Esophagus muscularis mucosa (tissue), 4 donors: Measurements from ENCODE around the gene EBF3. TPM values are rescaled to one million over a fixed set of nuclear protein-coding genes. Genes with fewer than 3 reads are reported as not detected.

ENCODE experiments used
- DNase-seq: peaks from one replicate; pipeline ENCODE4 v3.0.0-alpha.2; 2017; ENCODE audit errors: extremely low spot score
- H3K27ac ChIP-seq, 4 donors: fragments of 200-600 bp; sonication (generic); replicated peaks in 1 of 4; 1 replicate in 3 of 4; 2 replicates in 1 of 4; pipeline ENCODE4 v1.5.1; 2016 to 2019; ENCODE audit warnings: mild to moderate bottlenecking in 1 of 4
- H3K27me3 ChIP-seq, 4 donors: fragments of 200-600 bp; sonication (generic); one replicate each; pipeline versions ENCODE4 v1.5.1 to v1.6.0; 2016 to 2019
- H3K36me3 ChIP-seq, 4 donors: fragments of 200-600 bp; sonication (generic); one replicate each; pipeline ENCODE4 v1.5.1; 2016 to 2019
- H3K4me1 ChIP-seq, 4 donors: fragments of 200-600 bp; sonication (generic); one replicate each; pipeline ENCODE4 v1.5.1; 2016 to 2019
- H3K4me3 ChIP-seq, 4 donors: fragments of 200-600 bp; sonication (generic); 1 replicate in 2 of 4; 2 replicates in 2 of 4; pipeline ENCODE4 v1.5.1; 2016 to 2019; ENCODE audit warnings: mild to moderate bottlenecking in 4 of 4, moderate library complexity in 1 of 4
- H3K9me3 ChIP-seq, 4 donors: fragments of 200-600 bp; sonication (generic); 1 replicate in 3 of 4; 2 replicates in 1 of 4; pipeline ENCODE4 v1.5.1; 2016 to 2019
- EP300 ChIP-seq: sonication (generic); formaldehyde crosslinking; IDR thresholded peaks from one replicate; pipeline ENCODE4 v1.6.1; 2017; ENCODE audit warnings: antibody characterized with exemption
- POLR2A ChIP-seq: fragments of 450-650 bp; IDR thresholded peaks from one replicate; pipeline ENCODE4 v1.6.1; 2017; ENCODE audit warnings: antibody characterized with exemption, moderate library complexity, mild to moderate bottlenecking, low read depth
- POLR2AphosphoS5 ChIP-seq, 2 donors: sonication (generic); formaldehyde crosslinking; IDR thresholded peaks; one replicate each; pipeline ENCODE4 v1.6.1; 2017; ENCODE audit warnings: antibody characterized with exemption in 2 of 2
- WGBS: methylation state at CpG from one replicate; pipeline ENCODE4 v1.1.5; 2018; 5-methylcytosine and 5-hydroxymethylcytosine counted together
- intact Hi-C: fragments of 100-400 bp; cut with DNase I; formaldehyde crosslinking; loops from one replicate; pipeline ENCODE4 v1.15.1; 2023
- total RNA-seq, 4 donors: library from RNA; depleted of rRNA; stranded (reverse); fragments of >200 nt; gene quantifications; one replicate each; pipeline versions ENCODE4 v1.1.0 to v1.2.1, GENCODE V29; 2016
- TF ChIP-seq, protein P1 (sequence below), 3 experiments: fragments of 200-600 bp in 2 of 3; fragments of 450-650 bp in 1 of 3; sonication (generic) in 2 of 3; IDR thresholded peaks; one replicate each; pipeline ENCODE4 v1.5.1; 2017 to 2019; ENCODE audit warnings: antibody characterized with exemption in 3 of 3, mild to moderate bottlenecking in 2 of 3, moderate library complexity in 1 of 3

The EBF3 gene
- total RNA-seq, 4 donors from 2014 or later, result 2.9 to 7.3 (median 5.2) TPM

- TF ChIP-seq, protein P1, sequence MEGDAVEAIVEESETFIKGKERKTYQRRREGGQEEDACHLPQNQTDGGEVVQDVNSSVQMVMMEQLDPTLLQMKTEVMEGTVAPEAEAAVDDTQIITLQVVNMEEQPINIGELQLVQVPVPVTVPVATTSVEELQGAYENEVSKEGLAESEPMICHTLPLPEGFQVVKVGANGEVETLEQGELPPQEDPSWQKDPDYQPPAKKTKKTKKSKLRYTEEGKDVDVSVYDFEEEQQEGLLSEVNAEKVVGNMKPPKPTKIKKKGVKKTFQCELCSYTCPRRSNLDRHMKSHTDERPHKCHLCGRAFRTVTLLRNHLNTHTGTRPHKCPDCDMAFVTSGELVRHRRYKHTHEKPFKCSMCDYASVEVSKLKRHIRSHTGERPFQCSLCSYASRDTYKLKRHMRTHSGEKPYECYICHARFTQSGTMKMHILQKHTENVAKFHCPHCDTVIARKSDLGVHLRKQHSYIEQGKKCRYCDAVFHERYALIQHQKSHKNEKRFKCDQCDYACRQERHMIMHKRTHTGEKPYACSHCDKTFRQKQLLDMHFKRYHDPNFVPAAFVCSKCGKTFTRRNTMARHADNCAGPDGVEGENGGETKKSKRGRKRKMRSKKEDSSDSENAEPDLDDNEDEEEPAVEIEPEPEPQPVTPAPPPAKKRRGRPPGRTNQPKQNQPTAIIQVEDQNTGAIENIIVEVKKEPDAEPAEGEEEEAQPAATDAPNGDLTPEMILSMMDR (IDR thresholded peaks at IDR 0.05), result no peak
- TF ChIP-seq POLR2AphosphoS5 (IDR thresholded peaks at IDR 0.05) (no peak), EP300 (no peak), POLR2A (no peak)
- Histone ChIP-seq H3K9me3 (no peaks in the 10 kb centered on the region), H3K27ac (no peak overlapping the region), H3K4me1 (no peaks in the 10 kb centered on the region), H3K27me3 (peaks cover 0 to 13% (median 0%) of the 10 kb centered on the region in 4 donors), H3K36me3 (no peaks in the 10 kb centered on the region), H3K4me3 (no peak overlapping the region)
- 100% methylated on average over 2 of the region's 4 CpGs for WGBS
- no peak for DNase-seq
- intact Hi-C loops, result no loop called here
These were observed 44.7 kb downstream of the EBF3 start for GRCh38 chr10:129919358-129919757.

DNA sequence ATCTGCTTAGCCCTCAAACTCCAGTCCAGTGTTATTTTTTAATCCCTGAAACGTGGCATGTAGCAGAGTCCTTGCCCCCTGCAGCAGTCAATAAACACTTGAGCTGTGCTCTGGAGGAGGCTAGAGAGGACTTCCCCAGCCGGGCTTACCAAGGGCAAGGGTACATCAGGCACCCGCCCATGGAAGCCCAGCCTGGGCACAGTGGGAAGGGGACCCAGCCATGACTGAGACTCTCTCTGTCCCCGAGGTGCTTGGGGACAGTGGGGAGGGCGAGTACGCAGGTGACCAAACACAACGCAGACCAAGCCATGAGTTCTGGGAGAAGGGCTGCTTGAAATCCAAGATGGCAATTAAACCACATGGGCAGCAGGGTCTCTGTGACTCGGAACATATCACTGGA lies 45.2 kb downstream of the EBF3 start:
- H3K9me3 ChIP-seq, result no peaks in the 10 kb centered on the region
- intact Hi-C loops, result no loop called here
- TF ChIP-seq POLR2A, result no peak
- no peak for TF ChIP-seq EP300
- 85% methylated on average over 4 of the region's 8 CpGs for WGBS
- H3K27ac ChIP-seq, result no peak overlapping the region
- no peak for DNase-seq
- H3K4me1 ChIP-seq, result no peaks in the 10 kb centered on the region
- H3K27me3 ChIP-seq, result peaks cover 0 to 15% (median 0%) of the 10 kb centered on the region in 4 donors
- H3K4me3 ChIP-seq, result no peak overlapping the region
- no peaks in the 10 kb centered on the region for H3K36me3 ChIP-seq

GRCh38 chr10:129918401-129918800 lies 45.7 kb downstream of the EBF3 start:
- Histone ChIP-seq H3K4me3 (no peak overlapping the region), H3K27me3 (peaks cover 0 to 15% (median 0%) of the 10 kb centered on the region in 4 donors), H3K9me3 (no peaks in the 10 kb centered on the region), H3K4me1 (no peaks in the 10 kb centered on the region), H3K27ac (no peak overlapping the region), H3K36me3 (no peaks in the 10 kb centered on the region)
- 88% methylated on average over 9 of the region's 9 CpGs for WGBS
- DNase-seq, result no peak
- TF ChIP-seq, protein P1 (IDR thresholded peaks at IDR 0.05), result no peak
- TF ChIP-seq POLR2AphosphoS5 (IDR thresholded peaks at IDR 0.05) (no peak), EP300 (no peak), POLR2A (no peak)
- intact Hi-C loops, result no loop called here

DNA sequence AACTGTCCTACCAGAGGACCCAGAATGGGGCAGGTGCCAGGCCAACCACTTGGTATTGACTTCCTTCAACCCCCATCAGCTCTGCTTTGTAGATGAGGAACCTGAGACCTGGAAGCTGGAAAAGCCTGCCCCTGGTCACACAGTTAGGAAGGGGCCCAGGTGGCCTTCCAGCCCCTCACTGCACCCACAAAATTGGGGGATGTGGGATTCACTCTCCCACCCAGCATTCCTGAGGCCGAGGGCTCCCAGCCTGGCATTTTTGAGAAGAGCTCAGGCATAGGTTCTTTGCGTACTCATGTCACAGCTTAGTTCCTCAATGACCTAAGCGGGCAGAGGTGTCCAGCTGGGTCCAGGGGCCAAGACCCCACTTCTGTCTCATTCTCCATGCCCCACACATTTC lies 46.1 kb downstream of the EBF3 start:
- H3K4me3 ChIP-seq, result no peak overlapping the region
- H3K27me3 ChIP-seq, result peaks cover 0 to 15% (median 0%) of the 10 kb centered on the region in 4 donors
- no peak overlapping the region for H3K27ac ChIP-seq
- DNase-seq, result no peak
- WGBS, result 100% methylated on average over 3 of the region's 3 CpGs
- TF ChIP-seq, protein P1 (IDR thresholded peaks at IDR 0.05), result no peak
- TF ChIP-seq EP300 (no peak), POLR2AphosphoS5 (IDR thresholded peaks at IDR 0.05) (no peak), POLR2A (no peak)
- H3K36me3 ChIP-seq, result no peaks in the 10 kb centered on the region
- H3K4me1 ChIP-seq, result no peaks in the 10 kb centered on the region
- intact Hi-C loops, result no loop called here
- H3K9me3 ChIP-seq, result no peaks in the 10 kb centered on the region

DNA sequence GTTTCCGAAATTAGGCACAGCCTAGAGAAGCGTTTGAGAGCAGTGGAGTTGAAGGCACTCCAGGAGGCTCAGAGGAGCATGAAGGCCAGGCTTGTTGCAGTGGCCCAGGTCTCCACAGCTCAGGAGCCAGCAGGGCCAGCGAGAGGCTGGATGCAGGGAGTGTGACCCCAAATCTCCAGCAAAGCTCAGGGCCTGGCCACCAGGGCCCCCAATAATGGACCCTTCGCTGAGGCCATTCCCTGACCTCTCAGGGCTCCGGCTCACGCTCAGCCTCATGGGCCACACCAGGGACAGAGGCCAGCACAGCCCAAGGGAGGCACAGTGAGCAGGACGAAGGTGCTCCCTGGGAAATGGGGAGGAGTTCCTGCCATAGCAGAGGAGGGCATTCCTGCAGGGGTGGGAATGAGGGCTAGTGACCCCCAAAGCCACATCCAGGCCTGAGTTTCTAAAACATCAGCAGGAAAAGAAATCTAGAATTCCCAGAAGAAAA lies 47.5 kb downstream of the EBF3 start:
- no peak for DNase-seq
- TF ChIP-seq POLR2A (no peak), POLR2AphosphoS5 (IDR thresholded peaks at IDR 0.05) (no peak), EP300 (no peak)
- TF ChIP-seq, protein P1 (IDR thresholded peaks at IDR 0.05), result no peak

More for the DNA sequence above, 47.5 kb downstream of the EBF3 start:
- Histone ChIP-seq H3K4me3 (no peak overlapping the region), H3K27ac (no peak overlapping the region), H3K9me3 (no peaks in the 10 kb centered on the region), H3K4me1 (no peaks in the 10 kb centered on the region), H3K27me3 (peaks cover 0 to 6% (median 0%) of the 10 kb centered on the region in 4 donors), H3K36me3 (no peaks in the 10 kb centered on the region)
- intact Hi-C loops, result no loop called here
- 80% methylated on average over 7 of the region's 7 CpGs for WGBS
